AG04449 (cell line): Measurements from ENCODE around the gene SDK1.

Experiments used
- CTCF ChIA-PET: fragments of 350-600 bp; formaldehyde crosslinking; extraction: SDS; loops from one replicate; lab custom pipeline; 2021; ENCODE audit warnings: antibody characterized with exemption; lab: Yijun Ruan, JAX
- POLR2A ChIA-PET: fragments of 400-600, 350-600 bp; formaldehyde crosslinking; extraction: SDS; loops from one replicate; lab custom pipeline; 2020; ENCODE audit warnings: antibody characterized with exemption, inconsistent platforms; lab: Yijun Ruan, JAX
- DNase-seq: peaks from one replicate; pipeline ENCODE4 v3.0.0-alpha.2; 2010; ENCODE audit warnings: low read depth, low spot score
- H3K4me3 ChIP-seq: 2 replicates; pipeline ENCODE4 v1.5.1; 2011; ENCODE audit warnings: low read depth, mild to moderate bottlenecking, control low read depth, low read length
- TF ChIP-seq, protein P1 (sequence below): IDR thresholded peaks from one replicate; pipeline ENCODE4 v1.5.1; 2011; ENCODE audit warnings: mild to moderate bottlenecking, moderate library complexity, low read length, control low read depth, inconsistent platforms; ENCODE audit not compliant: insufficient read depth; ENCODE audit errors: missing control alignments

The SDK1 gene

DNA sequence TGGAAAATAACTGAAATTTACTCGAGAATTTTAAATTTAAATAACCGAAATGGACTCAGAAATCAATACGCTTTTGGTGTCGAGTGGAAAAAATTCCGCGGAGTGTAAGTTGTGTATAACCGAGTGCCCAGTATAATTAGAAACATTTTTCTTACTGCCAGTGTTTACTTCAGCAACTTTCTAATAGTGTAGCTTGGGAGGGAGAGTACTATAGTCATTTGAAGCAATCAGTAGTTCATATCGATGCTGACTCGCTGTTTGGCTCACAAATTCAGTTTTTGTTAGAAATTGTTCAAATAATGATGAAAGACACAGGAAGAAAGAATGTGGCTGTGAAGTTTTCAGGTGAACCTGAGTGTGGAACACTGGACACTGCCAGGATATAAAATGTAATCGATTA, 722.5 kb downstream of the SDK1 start:
- no peak for DNase-seq
- TF ChIP-seq, protein P1, sequence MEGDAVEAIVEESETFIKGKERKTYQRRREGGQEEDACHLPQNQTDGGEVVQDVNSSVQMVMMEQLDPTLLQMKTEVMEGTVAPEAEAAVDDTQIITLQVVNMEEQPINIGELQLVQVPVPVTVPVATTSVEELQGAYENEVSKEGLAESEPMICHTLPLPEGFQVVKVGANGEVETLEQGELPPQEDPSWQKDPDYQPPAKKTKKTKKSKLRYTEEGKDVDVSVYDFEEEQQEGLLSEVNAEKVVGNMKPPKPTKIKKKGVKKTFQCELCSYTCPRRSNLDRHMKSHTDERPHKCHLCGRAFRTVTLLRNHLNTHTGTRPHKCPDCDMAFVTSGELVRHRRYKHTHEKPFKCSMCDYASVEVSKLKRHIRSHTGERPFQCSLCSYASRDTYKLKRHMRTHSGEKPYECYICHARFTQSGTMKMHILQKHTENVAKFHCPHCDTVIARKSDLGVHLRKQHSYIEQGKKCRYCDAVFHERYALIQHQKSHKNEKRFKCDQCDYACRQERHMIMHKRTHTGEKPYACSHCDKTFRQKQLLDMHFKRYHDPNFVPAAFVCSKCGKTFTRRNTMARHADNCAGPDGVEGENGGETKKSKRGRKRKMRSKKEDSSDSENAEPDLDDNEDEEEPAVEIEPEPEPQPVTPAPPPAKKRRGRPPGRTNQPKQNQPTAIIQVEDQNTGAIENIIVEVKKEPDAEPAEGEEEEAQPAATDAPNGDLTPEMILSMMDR: no peak
- H3K4me3 ChIP-seq: no peak overlapping the region
- POLR2A ChIA-PET: no interaction called here
- CTCF ChIA-PET: no interaction called here

DNA sequence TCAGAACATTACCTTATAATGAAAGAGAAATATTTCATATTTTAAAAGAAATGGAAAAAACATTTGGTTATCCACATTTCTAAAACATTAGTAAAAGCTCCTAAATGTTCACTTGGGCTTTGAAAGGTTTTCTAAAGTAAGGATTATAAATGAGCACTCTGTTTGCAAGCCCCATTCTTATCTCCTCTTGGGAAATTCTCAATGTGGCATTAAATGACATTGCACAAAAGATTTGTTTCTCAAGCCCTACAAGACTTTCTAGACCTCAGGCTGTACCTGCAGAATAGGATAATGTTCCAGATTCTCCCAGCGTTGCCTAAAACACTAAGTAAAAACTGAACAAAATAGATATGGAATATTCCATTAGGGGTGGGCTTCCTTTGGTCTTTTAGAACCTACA, 723.1 kb downstream of the SDK1 start:
- no peak overlapping the region for H3K4me3 ChIP-seq
- TF ChIP-seq, protein P1: no peak
- CTCF ChIA-PET: no interaction called here
- POLR2A ChIA-PET: no interaction called here
- DNase-seq: no peak

GRCh38 chr7:4024806-4025205, 723.8 kb downstream of the SDK1 start:
- H3K4me3 ChIP-seq: no peak overlapping the region
- ChIA-PET CTCF (no interaction called here), POLR2A (no interaction called here)
- no peak for DNase-seq
- TF ChIP-seq, protein P1: no peak

DNA sequence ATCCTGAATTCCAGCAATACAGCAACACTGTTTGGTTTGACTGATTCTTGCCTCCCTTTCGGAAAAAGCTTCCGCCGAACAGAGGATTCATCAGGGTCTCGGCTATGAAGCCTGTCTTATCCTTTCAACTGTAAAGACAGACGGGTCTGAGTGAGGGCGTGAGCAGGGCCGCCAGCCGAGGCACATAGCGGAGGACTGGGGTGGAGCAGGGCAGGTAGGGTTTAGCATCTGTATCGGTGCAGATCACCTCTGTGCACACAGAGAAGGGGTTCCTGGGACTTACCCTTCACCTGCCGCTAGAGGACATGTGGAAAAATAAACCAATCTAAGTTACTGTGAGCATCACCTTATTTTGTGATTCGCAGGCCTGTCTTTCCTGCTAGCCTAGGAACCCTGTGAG, 724.2 kb downstream of the SDK1 start:
- POLR2A ChIA-PET: no interaction called here
- H3K4me3 ChIP-seq: no peak overlapping the region
- TF ChIP-seq, protein P1: no peak
- CTCF ChIA-PET: no interaction called here
- no peak for DNase-seq

- DNase-seq: no peak
- POLR2A ChIA-PET: no interaction called here
- CTCF ChIA-PET: no interaction called here
- TF ChIP-seq, protein P1: no peak
- no peak overlapping the region for H3K4me3 ChIP-seq
Observed at GRCh38 chr7:4025694-4026615, 724.9 kb downstream of the SDK1 start.

- H3K4me3 ChIP-seq: no peak overlapping the region
- DNase-seq: no peak
- POLR2A ChIA-PET: no interaction called here
- CTCF ChIA-PET: no interaction called here
- TF ChIP-seq, protein P1: no peak
Observed at GRCh38 chr7:4026941-4027486, 726.0 kb downstream of the SDK1 start.
